Activated T-helper 1 cell treated with Interleukin-2 at 50 U/mL for 16 hours (primary cell): ENCODE results near the gene GFI1B.
"Not testable (repeated sequence)": the region's sequence is repeated elsewhere in the genome, so short reads cannot be mapped to it uniquely, and the experiment has no call there.

ENCODE experiments used
- DNase-seq: peaks from one replicate; pipeline ENCODE4 v3.0.0-alpha.2; 2020; ENCODE audit warnings: low read depth

Gene GFI1B

DNA sequence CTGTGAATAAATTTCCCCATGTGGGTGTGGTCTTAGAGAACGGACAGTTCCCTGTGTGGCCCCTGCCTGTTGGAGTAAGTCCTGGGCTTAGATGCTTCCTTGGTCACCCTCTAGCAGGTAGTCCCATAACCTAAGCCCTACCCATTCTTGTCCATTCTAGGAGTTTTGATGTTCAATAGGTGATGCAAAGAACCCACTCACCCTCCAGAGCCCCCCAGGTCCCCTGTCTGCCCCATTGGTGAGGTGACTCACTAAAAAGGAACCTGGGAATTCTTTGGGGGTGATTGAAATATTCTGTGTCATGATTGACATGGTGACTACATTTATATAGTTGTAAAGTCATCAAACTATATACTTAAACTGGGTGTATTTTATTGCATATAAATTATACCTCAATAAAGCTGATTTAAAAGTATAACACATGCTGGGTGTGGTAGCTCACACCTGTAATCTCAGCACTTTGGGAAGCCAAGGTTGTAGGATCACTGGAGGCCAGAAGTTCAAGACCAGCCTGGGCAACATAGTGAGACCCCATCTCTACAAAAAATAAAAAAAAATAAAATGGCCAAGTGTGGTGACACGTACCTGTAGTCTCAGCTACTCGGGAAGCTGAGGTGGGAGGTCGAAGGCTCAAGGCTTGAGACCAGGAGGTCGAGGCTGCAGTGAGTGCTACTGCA is 31.6 kb downstream of the GFI1B start:
- no peak for DNase-seq

DNA sequence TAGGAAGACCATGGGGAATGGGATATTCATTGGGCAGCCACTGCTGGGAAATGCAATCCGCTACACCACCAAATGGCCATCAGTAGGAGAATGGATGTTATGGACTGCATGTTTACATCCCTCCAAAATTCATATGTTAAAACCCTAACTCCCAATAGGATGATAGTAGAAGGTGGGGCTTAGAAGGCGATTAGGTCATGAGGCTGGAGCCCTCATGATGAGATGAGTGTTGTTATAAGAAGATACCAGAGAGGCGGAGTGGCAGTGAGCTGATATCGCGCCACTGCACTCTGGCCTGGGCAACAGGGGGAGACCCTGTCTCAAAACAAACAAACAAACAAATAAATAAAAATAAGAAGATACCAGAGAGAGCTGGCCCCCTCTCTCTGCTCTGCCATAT is 36.2 kb downstream of the GFI1B start:
- DNase-seq, result no peak

DNA sequence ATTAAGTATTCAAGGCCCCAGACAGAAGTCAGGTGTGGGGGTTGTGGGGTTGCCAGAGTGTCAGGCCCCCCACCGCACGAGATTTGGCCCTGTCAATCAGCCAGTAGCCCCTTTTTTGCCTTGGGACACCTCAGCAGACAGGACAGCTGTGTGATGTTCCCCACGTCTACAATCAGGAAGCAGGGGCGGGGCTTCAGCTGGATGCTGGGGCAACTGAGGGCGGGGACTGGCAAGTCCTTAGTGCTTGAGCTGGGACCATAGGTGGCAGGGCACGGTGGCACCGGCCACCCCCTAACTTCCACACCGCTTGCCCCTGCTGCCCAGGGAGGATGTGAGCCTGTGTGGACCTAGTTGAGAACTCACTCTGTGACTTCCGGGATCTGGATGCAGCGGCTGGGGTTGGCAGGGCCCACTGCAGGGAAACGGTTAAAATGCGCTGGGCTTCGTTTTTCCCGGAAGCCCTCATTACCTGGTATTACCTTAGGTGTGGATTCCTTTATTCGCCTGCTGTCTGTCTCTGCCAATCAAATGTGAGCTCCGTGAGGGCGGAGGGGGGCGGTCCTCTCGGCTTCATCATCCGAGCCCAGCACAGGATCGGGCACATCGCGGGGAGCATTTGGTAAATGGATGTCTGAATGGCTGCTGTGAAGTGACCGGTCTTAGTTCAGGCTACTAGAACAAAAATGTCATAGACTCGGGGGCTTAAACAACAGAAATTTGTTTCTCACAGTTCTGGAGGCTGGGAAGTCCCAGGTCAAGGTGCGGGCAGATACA is 44.8 kb downstream of the GFI1B start:
- no peak for DNase-seq

DNA sequence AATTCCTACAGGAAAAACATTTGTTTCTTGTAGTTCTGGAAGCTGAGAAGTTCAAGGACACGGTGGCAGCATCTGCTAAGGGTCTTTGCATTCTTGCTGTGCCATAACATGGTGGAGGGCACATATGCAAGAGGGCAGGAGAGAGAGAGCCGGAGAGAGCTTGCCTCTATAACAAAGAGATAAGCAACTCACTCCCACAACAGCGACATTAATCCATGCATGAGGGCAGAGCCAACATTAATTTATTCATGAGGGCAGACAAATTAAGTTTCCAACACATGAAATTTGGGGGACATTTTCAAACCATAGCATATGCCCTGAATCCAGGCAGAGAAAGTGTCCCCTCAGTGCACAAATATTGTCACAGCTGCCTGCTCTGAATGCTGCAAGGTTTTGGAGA is 47.9 kb downstream of the GFI1B start:
- DNase-seq, result no peak

DNA sequence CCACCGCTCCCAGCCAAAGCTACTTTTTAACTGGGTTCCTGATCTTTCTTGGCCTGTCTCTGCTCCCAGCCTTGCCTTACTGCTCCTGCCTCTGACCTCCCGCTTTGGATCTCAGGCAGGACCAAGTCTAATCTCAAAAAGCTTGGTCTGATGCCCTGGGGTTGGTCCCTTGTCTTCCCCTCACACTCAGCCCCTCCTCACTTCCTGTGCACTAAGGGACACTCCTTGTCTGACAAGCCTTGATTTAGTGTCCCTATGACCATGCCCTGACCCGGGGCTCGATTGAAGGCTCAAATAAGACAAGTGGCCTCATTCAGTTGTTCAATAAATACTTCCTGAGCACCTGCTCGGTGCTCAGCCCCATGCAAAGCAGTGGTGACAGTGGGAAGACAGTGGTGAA is 48.6 kb downstream of the GFI1B start:
- DNase-seq, result no peak

DNA sequence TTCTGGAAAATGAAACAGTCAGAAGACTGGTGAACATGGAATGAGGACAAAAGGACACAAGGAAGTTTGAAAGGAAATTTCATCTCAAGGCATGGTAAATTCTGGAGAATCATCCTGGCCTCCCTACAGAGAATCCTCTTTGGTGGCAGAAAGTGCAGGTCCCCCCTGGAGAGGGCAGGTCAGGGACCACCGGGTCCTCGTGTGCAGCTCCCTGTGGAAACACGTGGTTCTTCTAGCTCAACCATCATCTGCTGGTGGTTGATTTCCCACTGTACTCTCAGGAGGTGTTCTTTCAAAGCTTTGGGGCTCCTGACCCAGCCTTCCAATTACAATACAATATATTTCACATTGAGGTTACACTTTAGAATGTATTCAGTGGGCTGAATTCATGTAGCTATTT is 49.7 kb downstream of the GFI1B start:
- DNase-seq, result no peak

DNA sequence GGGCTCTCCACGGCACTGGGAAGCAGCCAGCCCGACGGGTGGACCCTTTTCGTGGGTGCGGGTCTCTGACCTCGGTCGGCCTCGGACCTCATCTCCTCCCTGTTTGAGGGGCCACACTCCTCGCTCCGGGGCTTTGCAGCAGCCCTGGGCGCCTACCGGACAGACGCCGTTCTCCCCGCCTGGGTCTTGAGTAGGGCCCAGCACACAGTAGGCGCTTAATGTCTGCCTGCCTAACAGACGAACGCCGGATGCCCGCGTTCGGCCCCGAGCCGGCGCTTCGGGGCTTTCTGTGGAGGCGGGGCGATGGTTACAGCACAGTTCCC is 51.5 kb downstream of the GFI1B start:
- DNase-seq, result no peak

DNA sequence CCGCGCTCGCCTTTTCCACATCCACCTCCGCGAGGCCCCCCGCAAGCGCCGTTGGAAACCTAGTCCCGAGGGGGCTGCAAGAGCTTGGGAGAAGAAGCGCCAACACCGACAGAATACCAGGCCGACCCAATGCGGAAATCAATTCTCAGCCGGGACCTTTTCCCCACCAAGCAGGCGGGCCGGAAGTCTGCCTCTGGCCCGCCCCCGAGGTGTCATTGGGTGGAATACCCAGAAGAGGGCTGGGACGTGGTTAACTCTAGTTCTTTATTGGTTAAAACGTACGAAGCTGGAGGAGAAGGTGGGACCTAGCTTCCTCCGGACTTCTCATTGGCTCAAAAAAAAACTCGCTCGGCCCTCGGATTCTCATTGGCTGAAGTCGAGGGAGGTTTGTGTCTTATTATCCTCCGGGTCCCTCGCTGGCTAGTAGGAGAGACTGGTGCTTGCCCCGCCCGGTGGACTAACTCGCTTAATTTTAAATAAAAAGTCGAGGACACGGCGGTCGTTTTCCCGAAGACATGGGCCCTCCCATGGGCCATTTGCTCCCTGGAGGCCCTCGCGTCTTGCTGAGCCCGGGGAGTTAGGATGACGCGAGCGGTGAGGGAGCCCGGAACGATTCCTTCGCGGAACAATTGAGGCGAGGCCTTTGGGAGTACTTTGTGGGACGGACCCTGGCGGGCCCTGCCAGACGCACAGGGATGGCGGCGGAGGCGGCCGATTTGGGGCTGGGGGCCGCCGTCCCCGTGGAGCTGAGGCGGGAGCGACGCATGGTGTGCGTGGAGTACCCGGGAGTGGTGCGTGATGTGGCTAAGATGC is 52.0 kb downstream of the GFI1B start, which contains the start of gene GTF3C5:
TSS of gene GTF3C5 (plus strand) at position 681 of the 813 bp plus-strand sequence. CDS start at position 696, 15 bp downstream.
- DNase-seq, result peak; percentile 87

DNA sequence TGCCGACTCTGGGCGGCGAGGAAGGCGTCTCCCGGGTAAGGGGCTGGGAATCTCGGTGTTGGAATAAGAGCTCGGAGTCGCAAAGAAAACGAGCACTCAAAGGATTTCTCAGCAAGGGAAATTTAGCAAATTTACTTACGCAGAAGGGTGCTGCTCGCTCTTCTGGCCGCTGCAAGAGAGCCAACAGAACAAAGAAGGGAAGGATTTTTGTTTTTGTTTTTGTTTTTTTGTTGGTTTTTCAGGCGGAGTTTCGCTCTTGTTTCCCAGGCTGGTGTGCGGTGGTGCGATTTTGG is 52.6 kb downstream of the GFI1B start:
- DNase-seq, result no peak

DNA sequence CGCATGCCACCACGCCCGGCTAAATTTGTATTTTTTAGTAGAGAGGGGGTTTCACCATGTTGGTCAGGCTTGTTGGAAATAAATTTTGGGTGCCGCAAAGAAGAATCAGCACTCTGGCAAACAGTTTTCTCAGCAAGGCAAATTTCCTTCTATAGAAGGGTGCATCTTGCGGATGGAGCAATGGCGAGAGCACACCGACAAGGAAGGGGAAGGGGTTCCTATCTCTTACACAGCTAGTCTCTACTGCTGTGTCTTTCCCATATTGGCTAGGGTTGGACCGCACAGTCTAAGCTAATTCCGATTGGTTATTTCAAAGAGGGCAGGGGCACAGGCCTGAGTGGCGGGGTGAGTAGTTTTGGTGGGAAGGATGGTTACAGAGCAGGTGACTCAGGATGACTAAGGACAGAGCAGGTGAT is 53.0 kb downstream of the GFI1B start:
- DNase-seq, result no peak

DNA sequence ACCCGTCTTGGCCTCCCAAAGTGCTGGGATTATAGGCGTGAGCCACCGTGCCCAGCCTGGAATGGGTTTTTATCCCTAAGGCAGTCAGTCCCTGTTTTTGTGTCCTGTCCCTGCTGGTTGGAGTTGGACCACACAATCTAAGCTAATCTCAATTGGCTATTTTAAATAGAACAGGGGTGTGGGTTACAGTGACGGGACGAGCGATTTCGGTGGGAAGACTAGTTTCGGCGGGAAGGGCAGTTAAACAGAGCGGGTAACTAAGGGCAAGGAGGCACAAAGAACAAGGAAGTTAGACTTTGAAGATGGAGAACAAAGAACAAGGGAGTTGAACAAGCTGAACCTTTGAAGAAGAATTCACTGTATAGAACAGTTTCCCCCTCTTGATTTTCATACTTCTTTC is 53.7 kb downstream of the GFI1B start:
- DNase-seq, result no peak

DNA sequence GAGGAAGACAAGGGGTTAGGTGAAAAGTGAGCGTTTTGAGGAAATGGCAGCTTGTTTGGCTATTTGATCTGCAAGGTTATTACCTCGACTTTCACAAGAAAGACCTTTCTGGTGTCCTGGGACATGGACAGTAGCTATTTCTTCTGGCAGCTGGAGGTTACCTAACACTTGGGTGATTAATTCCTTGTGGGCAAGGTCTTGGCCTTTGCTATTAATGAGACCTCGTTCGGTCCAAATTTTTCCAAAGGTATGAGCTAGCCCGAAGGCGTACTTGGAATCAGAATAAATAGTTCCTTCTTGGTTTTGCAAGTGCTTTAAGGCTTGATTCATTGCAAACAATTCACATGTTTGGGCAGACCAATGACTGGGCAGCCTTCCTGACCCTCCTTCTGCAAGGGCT is 57.2 kb downstream of the GFI1B start:
- no peak for DNase-seq

DNA sequence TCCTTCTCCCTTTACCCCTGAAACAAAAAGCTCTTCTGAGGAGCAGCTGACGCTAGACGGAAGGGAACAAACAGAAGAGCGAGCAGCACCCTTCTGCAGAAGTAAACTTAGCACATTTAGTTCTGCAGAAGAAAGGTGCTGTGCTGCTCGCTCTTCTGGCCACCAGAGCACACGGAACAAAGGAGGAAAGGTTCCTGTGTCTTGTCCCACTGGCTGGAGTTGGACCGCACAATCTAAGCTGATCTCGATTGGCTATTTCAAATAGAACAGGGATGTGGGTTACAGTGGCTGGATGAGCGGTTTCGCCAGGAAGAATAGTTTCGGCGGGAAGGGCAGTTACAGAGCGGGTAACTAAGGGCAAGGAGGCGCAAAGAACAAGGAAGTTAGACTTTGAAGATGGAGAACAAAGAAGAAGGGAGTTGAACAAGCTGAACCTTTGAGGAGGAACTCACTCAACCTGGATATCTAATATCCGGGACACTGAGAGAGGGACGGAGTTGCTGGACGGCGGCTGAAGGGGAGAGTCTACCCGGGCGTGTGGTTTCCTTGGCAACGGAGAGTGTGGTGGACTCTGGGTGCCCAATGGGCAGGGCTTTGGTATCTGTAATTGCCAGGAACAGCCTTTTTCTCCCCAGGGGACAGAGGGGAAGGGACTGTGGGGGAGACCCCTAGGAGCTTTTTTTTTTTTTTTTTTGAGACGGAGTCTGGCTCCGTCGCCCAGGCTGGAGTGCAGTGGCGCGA is 59.5 kb downstream of the GFI1B start:
- no peak for DNase-seq

DNA sequence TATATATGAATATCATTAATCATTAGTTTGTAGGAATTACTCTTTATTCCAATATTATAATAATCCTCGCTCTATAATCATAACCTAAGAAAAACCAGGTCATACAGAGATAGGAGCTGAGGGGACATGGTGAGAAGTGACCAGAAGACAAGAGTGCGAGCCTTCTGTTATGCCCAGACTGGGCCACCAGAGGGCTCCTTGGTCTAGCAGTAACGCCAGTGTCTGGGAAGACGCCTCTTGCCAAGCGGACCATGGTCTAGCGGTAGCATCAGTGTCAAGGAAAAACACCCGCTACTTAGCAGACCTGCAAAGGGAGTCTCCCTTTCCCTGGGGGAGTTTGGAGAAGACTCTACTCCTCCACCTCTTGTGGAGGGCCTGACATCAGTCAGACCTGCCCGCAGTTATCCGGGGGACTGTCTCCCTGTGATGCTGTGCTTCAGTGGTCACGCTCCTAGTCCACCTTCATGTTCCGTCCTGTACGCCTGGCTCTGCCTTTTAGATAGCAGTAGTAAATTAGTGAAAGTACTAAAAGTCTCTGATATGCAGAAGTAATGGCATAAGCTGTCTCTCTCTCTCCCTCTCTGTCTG is 62.5 kb downstream of the GFI1B start:
- not testable (repeated sequence) for DNase-seq
